ENCODE data around the gene MSI2.

The MSI2 gene

DNA sequence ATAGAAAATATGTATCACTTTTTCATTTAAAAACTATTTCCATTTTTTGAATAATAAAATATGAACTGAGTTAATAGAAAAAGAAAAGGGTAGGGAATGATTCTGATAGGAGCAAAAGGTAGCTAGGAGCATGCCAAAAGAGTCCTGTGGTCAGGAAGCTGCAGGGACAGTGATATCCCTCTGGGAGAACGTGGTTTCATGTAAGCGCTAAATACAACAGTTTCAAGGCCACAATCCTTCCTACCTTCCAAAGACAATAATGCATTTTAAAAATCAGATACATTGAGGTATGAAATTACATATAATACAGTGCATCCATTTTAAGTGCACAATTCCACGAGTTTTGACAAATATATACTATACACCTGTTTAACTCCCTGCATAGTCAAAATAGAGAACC, 432.9 kb downstream of the MSI2 start:
- no peak for DNase-seq (ENCODE audit: low read depth)

DNA sequence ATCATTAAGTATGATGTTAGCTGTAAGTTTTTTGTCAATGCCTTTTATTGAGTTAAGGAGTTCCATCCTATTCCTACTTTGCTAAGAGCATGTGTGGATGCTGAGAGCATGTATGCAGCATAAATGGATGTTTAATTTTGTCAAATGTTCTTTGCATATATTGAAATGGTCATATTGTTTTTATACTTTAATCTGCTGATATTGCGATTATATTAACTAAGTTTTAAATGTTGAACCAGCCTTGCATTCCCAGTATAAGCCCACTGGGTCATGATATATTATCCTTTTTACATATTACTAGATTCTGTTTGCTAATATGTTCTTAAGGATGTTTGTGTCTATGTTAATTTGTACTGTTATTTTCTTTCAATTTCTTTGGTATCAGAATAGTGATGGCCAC, 435.6 kb downstream of the MSI2 start:
- DNase-seq (ENCODE audit: low read depth), result no peak

DNA sequence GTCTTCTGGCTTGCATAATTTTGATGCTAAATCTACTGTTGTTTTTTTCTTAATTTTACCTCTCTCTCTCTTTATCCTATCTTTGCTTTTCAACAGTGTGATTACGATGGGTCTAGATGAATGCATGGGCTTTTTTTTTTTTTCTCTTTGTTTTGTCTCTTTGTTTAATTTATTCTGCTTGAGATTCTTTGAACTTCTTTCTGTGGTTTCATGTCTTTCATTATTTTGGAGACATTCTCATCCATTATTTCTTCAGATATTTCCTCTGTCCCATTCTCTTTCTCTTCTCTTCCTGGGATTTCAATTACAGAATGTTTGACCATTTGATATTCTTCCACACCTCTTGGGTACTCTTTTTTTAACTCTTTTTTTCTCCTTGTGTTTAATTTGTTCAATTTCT, 436.4 kb downstream of the MSI2 start:
- DNase-seq (ENCODE audit: low read depth), result no peak

DNA sequence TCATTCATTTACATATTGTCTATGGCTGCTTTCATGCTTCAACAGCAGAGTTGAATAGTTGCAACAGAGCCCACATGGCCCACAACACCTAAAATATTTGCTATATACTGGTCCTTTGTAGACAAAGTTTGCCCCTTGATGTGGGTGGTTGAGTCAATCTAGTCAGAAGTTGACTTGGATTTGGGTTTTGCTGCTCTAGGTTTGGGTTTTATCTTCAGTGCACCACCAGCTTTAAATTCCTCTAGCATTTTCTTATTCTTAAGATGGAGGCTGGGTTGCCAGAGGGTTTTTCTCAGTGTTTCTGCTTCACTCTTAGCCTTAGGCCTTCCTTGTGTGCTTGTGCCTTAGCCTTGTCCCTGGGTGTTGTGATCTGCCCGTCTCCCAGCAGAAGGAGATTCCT, 437.7 kb downstream of the MSI2 start:
- no peak for DNase-seq (ENCODE audit: low read depth)

DNA sequence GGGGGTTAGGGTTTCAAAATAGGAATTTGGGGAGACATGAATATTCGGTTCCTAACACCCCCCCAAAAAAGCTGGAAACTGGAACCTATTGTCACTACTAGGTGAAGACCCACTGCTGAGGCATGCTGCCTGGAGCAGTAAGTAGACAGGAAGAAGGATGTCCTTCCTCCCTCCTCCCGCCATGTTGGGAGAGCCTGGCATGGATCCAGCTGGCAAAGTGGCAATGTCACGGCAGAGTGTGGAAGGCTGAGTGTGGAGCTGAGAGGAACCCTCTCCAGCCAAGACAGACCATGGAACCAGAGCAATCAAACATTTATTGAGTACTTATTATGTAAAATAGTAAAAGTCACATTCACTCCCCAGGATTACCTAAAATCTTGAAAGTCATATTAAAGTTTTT, 439.7 kb downstream of the MSI2 start:
- DNase-seq (ENCODE audit: low read depth), result no peak

DNA sequence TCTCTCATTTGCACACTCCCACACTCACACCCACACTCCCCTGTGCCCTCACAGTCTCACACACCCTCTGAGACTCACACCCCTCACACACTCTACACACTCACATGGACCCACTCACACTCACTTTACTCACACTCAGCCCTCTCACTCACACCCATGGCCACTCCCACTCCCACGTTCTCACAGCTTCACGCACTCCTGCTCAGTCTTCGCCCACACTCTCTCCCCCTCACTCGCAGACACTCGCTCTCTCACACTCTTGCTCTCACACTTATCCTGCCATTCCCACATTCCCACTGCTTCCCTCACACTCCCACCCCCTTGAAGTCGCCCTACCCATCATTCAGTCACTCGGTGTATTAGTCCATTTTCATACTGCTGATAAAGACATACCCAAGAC, 440.9 kb downstream of the MSI2 start:
- DNase-seq (ENCODE audit: low read depth), result no peak

DNA sequence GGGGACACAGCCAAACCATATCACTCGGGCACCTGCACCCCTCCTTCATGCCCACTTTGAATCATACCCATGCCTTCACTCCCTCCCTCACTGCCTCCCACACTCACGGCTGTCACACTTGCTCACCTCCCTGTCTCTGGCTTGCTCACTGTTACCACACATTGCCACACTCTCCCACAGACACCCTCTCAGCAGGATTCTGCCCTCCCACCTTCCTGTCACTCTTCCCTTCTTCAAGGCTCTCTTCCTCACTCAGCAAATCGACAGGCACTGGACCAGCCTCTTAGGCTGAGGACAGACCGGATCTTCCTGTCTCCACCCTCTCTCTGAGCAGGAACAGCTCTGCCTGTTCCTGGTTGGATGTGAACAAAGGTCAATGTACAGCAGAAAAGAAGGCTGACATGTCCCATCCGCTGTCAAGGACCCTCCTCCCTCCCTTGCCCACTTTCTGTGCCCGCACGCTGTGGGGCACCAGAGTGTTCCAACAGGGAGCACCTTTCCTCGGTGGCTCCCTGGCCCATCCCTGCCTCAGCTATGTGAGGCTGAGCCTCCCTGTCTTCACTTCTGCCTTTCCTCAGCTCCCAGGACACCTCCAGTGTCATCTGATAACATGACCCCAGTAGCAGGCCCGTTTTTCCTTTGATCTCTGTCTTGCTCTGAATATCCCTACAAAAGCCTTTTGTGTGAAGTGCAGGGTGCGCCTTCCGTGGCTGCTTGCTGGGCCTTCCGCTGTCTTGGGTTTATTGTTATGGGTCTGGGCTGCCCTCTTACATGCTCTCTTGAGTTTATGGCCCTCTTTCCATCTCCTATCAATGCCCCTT, 441.8 kb downstream of the MSI2 start:
- DNase-seq (ENCODE audit: low read depth), result no peak

DNA sequence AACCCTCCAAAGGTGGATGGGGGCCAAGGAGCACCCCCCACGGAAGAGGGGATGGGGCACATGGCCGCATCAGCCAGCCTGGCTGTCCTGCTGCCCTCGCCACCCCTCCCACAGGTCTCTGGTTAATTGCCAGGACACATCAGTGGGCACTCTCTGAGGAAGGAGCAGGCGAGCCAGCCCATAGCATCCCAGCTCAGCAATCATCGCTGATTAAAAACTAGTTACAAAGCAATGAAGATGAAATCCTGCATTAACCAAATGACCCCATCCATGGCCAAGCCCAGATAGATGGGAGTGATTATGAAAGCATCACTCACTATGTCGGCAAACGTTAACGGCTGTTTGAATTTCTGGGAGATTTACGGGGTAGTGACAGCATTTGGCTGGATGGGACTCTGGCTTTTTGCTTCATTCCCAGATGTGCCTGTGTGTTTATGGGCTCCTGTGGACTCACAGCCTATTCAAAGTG, 443.5 kb downstream of the MSI2 start:
- no peak for DNase-seq (ENCODE audit: low read depth)

DNA sequence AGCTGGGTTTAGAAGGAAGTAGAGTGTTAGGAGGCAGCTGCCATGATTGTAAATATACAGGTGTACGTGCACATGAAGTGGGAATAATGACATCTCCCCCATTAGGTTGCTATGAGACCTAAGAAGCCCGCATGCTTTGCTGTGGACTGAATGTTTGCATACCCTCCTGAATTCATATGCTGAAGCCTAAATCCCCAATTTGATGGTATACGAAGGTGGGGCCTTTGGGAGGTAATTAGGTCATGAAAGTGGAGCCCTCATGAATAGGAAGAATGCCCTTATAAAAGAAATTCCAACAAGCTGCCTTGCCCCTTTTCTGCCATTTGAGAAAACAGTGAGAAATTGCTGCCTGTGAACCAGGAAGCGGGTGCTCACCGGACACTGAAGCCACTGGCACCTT, 444.8 kb downstream of the MSI2 start:
- no peak for DNase-seq (ENCODE audit: low read depth)

DNA sequence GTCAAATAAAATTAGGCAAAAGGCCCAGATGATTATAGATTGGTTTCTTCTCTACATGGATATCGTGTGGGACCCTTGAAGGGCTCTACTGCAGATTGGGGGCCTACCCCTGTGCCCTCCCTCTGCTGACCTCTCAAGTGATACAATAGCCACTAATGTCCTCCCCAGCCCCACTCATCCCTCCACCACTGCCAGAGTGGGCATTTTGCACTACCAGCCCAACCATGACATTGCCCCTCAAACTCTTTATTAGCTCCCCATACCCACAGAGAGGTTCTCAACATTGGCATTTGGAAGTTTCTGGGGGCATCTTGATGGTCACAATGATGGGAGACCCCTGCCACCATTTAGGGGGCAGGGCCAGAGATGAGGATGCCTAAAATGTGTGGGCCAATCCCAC, 446.9 kb downstream of the MSI2 start:
- no peak for DNase-seq (ENCODE audit: low read depth)

DNA sequence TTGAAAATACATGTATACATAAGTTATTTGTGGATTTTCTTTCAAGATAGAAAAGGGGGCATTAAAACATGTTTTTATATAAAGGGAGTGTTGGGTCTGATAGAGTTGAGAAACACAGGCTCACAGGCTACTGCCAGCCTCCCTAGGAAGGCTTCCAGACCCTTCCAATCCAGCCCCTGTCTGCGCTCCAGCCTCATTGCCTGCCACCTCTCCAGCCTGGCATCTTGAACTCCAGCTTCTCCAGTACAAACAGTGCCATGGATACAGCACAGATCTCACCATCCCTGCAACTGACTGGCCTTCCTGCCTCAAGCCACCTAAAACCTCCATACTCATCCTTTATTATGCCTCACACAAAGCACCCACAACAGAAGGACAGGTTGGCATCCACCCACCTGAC, 448.1 kb downstream of the MSI2 start:
- DNase-seq (ENCODE audit: low read depth), result no peak

DNA sequence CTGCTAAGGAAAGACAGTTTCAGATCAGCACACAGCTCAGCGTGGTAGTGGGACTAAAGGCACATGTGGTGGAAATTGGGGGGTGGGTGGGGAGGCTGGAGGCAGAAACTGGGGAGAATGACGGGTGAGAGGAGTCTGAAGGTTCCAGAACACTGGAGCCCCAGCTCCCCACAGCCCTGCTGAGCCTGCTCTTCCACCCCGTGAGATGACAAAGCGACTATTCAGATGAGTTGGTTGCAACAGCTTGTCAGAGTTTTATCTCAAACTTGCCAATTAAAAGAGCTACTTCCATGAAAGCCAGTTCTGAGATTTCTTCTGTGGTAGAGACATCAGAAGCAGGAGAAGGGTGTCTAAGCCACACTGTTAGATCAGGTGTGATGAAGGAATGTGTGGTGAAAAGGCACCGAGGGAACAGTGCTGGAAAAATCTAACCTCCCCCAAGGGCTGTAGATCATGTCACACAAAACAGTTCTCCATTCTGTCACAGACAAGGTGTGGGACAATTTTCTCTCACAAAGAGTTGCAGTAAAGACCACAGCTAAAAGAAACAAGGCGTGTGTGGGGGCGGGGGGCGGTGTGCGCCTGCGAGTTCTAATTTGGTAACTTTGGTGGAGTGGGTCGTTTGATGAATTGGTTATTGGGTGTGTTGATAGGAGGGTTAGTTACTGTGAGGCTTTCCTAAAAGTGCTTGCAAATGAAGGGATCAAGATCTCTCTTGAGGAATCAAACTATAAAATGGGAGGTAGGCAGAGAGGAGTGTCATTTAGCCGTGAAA, 449.8 kb downstream of the MSI2 start:
- no peak for DNase-seq (ENCODE audit: low read depth)

DNA sequence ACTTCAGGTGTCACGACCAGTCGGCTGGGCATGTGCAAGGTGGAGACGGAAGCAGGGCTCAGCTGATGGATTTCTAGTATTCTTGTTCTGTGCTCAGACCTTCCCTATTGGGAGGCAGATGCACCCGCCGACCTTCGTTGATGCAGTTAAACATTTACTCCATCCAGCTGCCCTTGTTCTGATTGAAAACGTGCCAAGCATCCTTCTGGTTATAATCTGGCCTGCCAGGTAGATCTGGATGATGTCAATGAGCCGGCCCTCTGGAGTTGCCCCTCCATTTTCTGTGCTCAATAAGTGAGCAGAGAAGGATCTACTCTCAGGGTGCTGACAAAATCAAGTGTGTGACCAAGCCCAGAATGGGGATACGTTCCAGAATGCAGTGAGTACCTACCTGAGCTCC, 450.4 kb downstream of the MSI2 start:
- no peak for DNase-seq (ENCODE audit: low read depth)

DNA sequence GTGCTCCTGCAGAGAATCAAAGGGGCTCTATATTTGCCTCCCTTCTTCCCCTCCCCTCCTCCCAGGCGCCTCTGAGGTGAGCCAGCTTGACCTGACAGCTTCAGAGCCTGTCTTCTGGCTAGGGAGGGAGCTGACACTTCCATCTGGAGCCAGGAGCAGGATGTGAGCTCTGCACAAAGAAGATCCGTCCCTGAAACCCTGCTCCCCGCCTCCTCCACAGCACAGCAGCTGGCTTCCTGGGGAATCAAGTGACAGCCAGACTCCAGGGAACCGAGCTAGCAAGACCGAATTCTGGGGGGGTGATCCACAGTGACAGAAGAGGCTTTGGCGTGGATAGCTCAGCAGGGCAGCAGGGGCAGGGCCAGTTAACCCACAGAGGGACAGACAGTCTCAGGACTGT, 451.6 kb downstream of the MSI2 start:
- DNase-seq (ENCODE audit: low read depth), result no peak

DNA sequence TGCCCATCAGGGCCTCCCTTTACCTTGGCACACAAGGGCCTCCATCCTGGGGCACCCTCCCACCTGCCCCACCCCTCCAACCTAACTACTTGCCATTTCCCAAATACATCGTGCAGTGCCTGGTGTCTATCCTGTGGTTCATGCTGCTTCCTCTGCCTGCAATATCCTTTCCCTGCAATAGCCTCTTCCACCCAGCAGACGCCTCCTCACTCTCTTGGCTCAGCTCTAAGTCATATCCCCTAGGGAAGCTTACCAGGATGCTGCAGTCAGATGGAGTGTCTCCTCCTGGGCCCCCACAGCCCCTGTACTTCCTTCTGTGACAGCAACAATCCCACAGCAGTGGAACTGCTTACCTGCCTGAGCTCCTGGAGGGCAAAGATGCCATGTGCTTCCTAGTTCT, 452.1 kb downstream of the MSI2 start:
- DNase-seq (ENCODE audit: low read depth), result no peak

DNA sequence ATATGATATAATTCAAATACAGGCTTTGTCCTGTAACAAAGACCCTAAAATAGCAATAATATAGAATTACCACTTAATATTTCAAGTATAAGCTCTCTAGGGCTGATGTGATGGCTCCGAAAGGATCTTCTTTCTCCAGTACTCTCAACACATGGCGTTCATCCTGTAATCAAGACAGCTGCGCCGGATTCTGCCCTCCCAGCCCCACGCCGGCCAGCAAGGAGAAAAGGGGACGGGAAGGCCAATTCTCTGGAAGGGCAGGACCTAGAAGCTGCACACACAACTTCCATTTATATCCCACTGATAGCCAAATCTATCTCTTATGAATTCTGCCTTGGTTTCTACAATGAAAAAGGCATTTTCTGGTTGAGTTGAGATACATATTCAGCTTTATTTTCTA, 456.8 kb downstream of the MSI2 start:
- no peak for DNase-seq (ENCODE audit: low read depth)

DNA sequence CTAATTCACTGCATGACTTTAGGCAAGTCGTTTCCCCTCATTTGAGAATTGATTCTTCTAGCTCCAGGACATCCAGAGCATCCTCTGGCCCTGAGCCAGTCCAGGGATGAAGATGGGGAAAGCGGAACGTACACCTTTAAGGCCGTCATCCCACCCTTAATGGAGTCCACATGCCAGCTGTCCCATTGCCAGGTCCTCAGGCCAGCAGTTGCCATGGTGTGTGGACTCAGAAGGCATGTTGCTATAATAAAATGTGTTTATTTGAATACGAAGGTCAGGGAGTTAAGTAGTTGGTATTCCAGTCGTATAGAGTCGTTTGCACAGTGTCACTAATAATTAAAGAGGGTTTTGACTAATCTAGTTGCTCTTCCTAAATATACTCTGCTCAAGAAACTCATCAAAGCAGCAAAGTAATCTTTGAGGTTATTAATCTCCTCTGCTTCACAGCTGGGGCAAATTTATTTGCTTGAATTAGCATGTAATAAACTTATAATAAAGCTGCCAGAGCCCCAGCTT, 458.4 kb downstream of the MSI2 start:
- DNase-seq (ENCODE audit: low read depth), result no peak

DNA sequence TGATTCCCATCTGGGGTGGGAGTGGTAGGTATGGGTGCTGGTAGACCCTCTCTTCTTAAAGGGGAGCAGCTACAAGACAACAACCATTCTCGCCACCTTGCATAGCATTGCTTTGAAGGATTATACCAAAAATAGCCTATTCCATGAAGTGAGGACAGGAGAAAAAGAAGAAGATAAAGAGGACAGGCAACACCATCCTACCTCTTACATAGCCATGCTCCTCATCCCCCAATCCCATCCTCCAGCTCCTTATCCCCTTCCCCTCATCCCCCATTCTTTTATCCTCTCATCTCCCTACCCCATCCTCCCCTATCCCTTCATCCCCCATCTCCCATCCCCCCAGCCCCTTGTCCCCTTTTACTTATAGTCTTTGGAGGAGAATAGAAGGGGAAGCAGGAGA, 459.7 kb downstream of the MSI2 start:
- no peak for DNase-seq (ENCODE audit: low read depth)

DNA sequence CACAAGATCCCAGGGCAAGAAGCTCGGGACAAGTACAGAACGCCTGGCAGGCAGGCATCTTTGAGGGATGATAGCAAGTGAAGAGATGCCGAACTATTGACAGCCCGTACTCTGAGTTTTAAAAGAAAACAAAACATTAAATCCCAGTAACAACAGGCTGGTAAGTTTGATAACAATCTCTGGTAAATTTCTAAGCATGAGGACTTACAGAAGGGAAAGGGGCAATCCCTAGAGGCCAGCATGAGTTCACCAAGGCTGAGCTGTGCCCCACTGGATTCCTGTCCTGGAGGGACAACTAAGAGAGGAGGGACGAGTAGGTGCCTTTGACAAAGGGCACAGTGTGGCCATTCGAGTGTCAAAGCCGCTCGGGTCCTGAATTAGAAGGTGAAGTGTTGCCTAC, 462.6 kb downstream of the MSI2 start:
- no peak for DNase-seq (ENCODE audit: low read depth)

DNA sequence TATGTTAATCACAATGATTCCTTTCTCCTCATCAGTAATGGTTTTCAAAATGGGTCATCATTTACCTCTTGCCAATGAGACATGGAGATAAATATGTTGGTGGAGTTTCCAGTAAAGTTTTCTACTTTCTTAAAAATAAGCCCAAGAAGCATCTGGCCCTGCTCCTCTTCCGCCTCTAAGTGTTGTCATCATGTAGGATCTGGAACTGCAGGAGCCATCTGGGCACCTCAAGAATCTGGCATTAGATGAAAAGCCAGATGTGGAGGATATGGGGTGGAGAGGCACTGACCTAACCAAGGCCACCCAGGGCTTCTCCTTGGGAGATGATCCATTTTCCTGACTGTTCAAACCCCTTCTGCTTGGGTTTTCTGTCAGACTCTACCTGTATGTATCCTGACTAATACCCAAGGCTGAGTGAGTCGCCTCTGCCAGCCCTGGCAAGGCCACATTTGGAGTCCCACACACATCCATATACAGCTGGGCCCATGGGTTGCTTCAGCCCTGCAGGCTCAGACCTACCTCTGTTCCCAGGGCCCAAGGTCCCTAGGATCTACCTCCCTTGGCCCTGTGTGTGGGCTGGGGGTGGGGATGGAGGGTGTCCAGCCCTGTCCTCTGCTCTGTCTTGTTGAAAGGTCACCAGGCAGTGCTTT, 464.2 kb downstream of the MSI2 start:
- no peak for DNase-seq (ENCODE audit: low read depth)

DNA sequence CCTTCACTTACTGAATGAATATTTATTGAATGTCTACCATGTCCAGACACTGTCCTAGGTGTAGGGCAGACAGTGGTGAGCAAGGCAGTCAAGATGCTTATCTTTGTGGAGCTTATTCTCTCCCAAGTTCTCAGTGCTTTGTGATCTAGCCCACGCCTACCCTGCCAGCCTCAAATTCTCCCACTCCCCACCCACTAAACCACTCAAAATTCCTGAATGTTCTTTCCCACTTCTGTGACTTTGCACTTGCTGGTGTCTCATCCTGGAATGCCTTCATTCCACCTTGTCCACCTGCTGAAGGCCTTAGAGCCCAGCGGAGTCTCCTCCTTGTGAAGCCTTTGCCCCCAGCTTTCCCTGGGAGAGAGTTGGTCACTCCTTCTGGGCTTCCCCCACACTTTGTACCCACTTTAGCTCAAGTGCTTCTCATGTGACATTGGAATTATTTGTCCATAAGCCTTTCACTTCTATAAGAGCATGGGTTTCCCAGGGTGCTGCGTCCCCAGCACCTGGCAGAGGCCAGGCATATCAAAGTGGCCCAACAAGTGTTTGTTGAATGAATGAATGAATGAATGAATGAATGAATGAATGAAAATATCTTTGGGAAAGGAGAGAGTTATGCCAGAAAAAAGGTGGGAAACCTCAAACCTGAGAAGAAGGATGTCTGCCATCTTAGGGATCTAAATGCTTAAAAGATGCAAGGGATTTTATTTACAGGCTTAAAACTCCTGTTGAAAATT, 465.8 kb downstream of the MSI2 start:
- no peak for DNase-seq (ENCODE audit: low read depth)

DNA sequence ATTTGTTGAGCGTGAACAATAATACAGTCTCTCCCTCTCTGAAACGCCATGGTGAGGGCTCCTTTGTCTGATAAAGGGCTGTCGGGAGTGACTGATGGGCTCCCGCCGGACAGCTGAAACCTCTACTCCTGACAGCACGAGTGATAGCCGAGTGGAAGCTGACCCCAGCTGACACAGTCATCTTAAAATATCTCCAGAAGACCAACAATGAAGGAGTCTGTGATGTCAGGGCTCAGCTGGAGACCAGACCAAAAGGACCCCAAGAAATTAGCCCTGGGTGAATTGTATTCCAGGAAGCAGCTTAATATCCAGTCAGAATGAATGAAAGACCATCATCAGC, 466.4 kb downstream of the MSI2 start:
- DNase-seq (ENCODE audit: low read depth), result no peak
